ENCODE data around the gene LIX1.

DNA sequence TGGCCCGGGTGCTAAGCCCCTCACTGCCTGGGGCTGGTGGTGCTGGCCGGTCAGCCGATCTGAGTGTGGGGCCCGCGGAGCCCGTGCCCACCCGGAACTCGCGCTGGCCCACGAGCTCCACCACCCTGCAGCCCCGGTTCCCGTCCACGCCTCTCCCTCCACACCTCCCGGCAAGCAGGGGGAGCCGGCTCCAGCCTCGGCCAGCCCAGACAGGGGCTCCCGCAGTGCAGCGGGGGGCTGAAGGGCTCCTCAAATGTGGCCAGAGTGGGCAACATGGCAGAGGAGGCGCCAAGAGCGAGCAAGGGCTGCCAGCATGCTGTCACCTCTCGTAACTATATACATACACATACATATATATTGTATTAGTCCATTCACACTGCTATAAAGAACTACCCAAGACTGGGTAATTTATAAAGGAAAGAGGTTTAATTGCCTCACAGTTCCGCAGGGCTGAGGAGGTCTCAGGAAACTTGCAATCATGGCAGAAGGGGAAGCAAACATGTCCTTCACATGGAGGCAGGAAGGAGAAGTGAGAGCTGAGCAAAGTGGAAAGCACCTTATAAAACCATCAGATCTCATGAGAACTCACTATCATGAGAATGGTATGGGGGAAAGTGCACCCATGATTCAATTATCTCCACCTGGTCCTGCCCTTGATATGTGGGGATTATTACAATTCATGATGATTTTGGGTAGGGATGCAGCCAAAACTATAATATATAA, 56.8 kb downstream of the LIX1 start:
- TF ChIP-seq POLR2A (IDR thresholded peaks at IDR 0.05; ENCODE audit: low read depth, low read length): no peak
- no peak for TF ChIP-seq POLR2AphosphoS5 (IDR thresholded peaks at IDR 0.05; ENCODE audit: low read depth, low read length)
- no peak for TF ChIP-seq TAF1 (IDR thresholded peaks at IDR 0.05; ENCODE audit: low read depth, low read length)
- peak; percentile 74 for TF ChIP-seq SPI1 (IDR thresholded peaks at IDR 0.05; ENCODE audit: low read depth, low read length)

Data from GM12891 (cell line).